Cardiac muscle cell (in vitro differentiated cells and primary cell): ENCODE data around the gene PLOD2. TPM values are rescaled to one million over a fixed set of nuclear protein-coding genes. Genes with fewer than 3 reads are reported as not detected.

Experiments
- DNase-seq, 2 donors: peaks; one replicate each; pipeline versions ENCODE4 v3.0.0 to v3.0.0-alpha.2; 2010 to 2017; ENCODE audit warnings: low read depth in 1 of 2, low spot score in 1 of 2
- H3K27ac ChIP-seq: fragments of 200-600 bp; sonication (generic); 2 replicates; pipeline ENCODE4 v1.5.1; 2016
- H3K27me3 ChIP-seq: fragments of 200-600 bp; sonication (generic); 2 replicates; pipeline ENCODE4 v1.6.0; 2016; ENCODE audit warnings: control low read depth
- H3K36me3 ChIP-seq: fragments of 200-600 bp; sonication (generic); 2 replicates; pipeline ENCODE4 v1.5.1; 2016; ENCODE audit warnings: control low read depth
- H3K4me1 ChIP-seq: fragments of 200-600 bp; sonication (generic); 2 replicates; pipeline ENCODE4 v1.8.1; 2017; ENCODE audit warnings: low read depth, mild to moderate bottlenecking, mixed run types
- H3K4me3 ChIP-seq: fragments of 200-600 bp; sonication (generic); 2 replicates; pipeline ENCODE4 v1.5.1; 2016; ENCODE audit warnings: mild to moderate bottlenecking
- H3K9me3 ChIP-seq: fragments of 200-600 bp; sonication (generic); 2 replicates; pipeline ENCODE4 v1.5.1; 2017; ENCODE audit warnings: low read depth, mild to moderate bottlenecking, control low read depth
- polyA plus RNA-seq: library from polyadenylated mRNA; unstranded; fragments of >200 nt; fragmentation: Nextera tagmentation; extraction: Ambion mirVana; gene quantifications from 2 replicates; pipeline ENCODE4 v1.2.1, GENCODE V29; 2016
- total RNA-seq: library from RNA; depleted of rRNA; stranded (reverse); fragments of >200 nt; gene quantifications from 2 replicates; pipeline ENCODE4 v1.2.3, GENCODE V29; 2016
- TF ChIP-seq, protein P1 (sequence below): IDR thresholded peaks from 2 replicates; pipeline ENCODE4 v1.5.1; 2012; ENCODE audit warnings: low read depth, mild to moderate bottlenecking, low read length

PLOD2 gene
- total and polyA plus RNA-seq, 2 experiments from 2014 or later: 82.1 to 108 TPM

DNA sequence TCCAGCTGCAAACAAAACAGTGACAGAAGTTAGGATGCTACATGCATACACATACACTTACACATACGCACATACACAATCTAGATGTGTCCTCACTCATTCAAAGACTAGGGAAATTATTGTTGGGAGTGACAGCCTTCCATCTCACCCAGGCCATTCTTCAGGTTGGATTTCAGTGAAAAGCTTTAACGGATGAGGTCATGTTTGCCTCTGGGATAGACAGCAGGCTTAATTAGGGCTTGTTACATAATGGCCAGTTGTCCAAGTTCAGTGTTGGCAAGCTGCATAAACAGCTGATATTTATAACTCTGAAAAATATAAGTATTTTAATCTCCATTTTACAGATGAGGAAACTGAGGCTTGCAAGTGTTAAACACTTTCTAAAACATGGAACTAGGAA lies 35.8 kb upstream of the PLOD2 start:
- Histone ChIP-seq H3K4me1 (peaks cover 10% of the 10 kb centered on the region), H3K27ac (no peak overlapping the region), H3K9me3 (no peaks in the 10 kb centered on the region), H3K4me3 (no peak overlapping the region), H3K27me3 (no peaks in the 10 kb centered on the region), H3K36me3 (no peaks in the 10 kb centered on the region)
- TF ChIP-seq, protein P1, sequence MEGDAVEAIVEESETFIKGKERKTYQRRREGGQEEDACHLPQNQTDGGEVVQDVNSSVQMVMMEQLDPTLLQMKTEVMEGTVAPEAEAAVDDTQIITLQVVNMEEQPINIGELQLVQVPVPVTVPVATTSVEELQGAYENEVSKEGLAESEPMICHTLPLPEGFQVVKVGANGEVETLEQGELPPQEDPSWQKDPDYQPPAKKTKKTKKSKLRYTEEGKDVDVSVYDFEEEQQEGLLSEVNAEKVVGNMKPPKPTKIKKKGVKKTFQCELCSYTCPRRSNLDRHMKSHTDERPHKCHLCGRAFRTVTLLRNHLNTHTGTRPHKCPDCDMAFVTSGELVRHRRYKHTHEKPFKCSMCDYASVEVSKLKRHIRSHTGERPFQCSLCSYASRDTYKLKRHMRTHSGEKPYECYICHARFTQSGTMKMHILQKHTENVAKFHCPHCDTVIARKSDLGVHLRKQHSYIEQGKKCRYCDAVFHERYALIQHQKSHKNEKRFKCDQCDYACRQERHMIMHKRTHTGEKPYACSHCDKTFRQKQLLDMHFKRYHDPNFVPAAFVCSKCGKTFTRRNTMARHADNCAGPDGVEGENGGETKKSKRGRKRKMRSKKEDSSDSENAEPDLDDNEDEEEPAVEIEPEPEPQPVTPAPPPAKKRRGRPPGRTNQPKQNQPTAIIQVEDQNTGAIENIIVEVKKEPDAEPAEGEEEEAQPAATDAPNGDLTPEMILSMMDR: no peak
- DNase-seq: no peak

DNA sequence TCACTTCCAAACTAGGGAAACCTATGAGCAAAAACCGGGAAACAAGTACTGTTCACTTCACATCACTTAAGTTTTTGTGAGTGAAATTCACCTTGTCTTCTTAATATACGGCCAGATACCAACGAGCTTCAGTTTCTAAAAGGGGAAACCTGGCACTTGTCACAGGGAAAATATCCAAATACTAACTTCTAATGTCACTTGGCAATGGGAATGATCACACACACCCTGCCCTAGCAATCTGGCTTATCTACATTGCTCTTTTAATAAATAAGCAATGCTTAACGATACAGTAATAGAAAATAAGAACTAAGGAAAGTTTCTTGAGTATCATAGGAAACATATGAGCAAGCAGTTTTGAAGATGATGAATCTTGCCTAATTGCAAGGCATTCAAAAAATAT lies 34.6 kb upstream of the PLOD2 start:
- Histone ChIP-seq H3K9me3 (no peaks in the 10 kb centered on the region), H3K36me3 (no peaks in the 10 kb centered on the region), H3K27ac (peak overlapping the region; percentile 61), H3K4me1 (peaks cover 10% of the 10 kb centered on the region), H3K27me3 (no peaks in the 10 kb centered on the region), H3K4me3 (no peak overlapping the region)
- peak in 1 of 2 donors; percentile 13 for DNase-seq
- TF ChIP-seq, protein P1: no peak

DNA sequence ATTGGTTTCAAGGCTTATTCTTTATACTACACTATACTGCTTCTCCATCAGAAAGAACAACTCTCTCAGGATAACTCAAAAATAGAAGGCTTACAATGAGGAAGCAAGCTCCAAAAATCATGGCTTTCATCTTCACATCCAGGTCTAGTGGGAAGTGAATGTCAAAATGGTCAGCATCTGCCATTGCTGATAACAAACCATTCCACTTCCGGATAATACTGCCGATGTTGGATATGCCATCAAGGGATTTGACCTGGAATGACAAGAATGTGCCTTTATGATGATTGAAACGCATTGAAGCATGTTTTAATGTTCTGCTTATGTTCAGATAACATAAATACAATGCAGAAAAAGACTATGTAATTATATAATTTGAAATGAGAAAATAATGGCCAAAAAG lies 34.0 kb upstream of the PLOD2 start:
- peaks cover 10% of the 10 kb centered on the region for H3K4me1 ChIP-seq
- no peak overlapping the region for H3K27ac ChIP-seq
- TF ChIP-seq, protein P1: no peak
- H3K36me3 ChIP-seq: no peaks in the 10 kb centered on the region
- no peak overlapping the region for H3K4me3 ChIP-seq
- H3K9me3 ChIP-seq: no peaks in the 10 kb centered on the region
- no peak for DNase-seq
- no peaks in the 10 kb centered on the region for H3K27me3 ChIP-seq

DNA sequence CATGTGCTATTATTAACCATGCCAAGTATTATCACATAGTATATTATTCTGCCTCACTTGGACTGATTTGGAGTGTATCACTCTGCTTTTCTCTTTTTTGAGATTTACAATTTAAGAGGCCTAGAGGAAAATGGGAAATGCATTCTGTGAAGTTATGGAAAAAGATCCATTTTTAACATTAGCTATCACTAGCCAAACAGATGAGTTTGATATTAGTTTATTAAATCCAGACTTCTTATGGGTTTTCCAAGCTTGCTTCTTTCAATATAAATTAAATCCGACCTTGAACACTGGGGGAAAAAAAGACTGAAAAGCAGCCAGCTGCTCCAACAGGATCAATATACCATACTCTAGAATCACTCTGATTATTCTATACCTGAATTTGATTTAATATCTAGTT lies 30.1 kb upstream of the PLOD2 start:
- Histone ChIP-seq H3K4me1 (peaks cover 10% of the 10 kb centered on the region), H3K9me3 (no peaks in the 10 kb centered on the region), H3K27me3 (no peaks in the 10 kb centered on the region), H3K27ac (no peak overlapping the region), H3K4me3 (no peak overlapping the region), H3K36me3 (no peaks in the 10 kb centered on the region)
- TF ChIP-seq, protein P1: no peak
- DNase-seq: no peak

DNA sequence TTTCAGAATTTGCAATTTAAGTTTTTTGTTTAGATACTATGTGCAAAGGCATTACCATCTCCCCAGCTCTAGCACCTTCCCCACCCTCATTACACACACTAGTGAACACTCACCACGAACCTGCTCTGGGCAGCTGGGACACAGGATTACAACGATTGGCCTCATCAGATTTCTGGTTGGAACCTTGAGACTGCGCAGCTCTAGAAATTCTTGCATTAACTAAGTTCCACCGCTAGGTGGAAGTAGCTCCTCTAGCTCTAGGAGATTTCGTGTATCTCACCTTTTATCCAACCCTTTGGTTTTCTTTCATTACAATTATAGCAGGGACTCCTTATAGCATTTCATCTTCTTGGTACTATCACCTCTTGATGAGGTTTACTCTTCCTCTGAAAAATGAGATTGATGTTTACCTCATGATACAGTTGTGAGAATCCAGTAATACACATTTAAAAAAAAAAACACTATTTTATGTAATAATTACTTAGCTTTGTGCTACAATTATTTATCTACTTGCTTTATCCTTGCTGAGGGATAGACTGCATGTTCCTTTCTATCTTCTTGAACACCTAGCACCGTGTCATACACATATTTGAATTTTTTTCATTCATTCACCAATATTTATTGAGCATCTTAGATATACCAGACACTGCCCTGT lies 28.7 kb upstream of the PLOD2 start:
- H3K27me3 ChIP-seq: no peaks in the 10 kb centered on the region
- H3K4me3 ChIP-seq: no peak overlapping the region
- no peaks in the 10 kb centered on the region for H3K9me3 ChIP-seq
- no peaks in the 10 kb centered on the region for H3K36me3 ChIP-seq
- no peak overlapping the region for H3K27ac ChIP-seq
- peak; percentile 68 to 72 for DNase-seq
- H3K4me1 ChIP-seq: peaks cover 14% of the 10 kb centered on the region
- TF ChIP-seq, protein P1: peak; percentile 70
